SIG-M5 treated with dmso at 0.1 percent for 504 hours (cell line): ENCODE data around the gene MAP3K1.

ENCODE experiments used
- DNase-seq: peaks from one replicate; lab custom pipeline; 2025; ENCODE audit not compliant: unreplicated experiment; lab: John Stamatoyannopoulos, UW

The MAP3K1 gene

GRCh38 chr5:56845277-56845676 lies 29.9 kb downstream of the MAP3K1 start:
- no peak for DNase-seq

GRCh38 chr5:56845904-56846480 lies 30.6 kb downstream of the MAP3K1 start:
- no peak for DNase-seq

- no peak for DNase-seq
These were observed 32.9 kb downstream of the MAP3K1 start for GRCh38 chr5:56848206-56848605.

GRCh38 chr5:56849671-56850070 lies 34.3 kb downstream of the MAP3K1 start:
- DNase-seq = no peak

GRCh38 chr5:56850423-56850822 lies 35.1 kb downstream of the MAP3K1 start:
- no peak for DNase-seq

- DNase-seq = no peak
These were observed 36.1 kb downstream of the MAP3K1 start for GRCh38 chr5:56851258-56851941.

- DNase-seq = no peak
These were observed 37.1 kb downstream of the MAP3K1 start for GRCh38 chr5:56852228-56853000.

GRCh38 chr5:56853698-56854097 lies 38.3 kb downstream of the MAP3K1 start:
- no peak for DNase-seq

GRCh38 chr5:56854920-56855319 lies 39.6 kb downstream of the MAP3K1 start:
- DNase-seq = no peak

GRCh38 chr5:56856541-56857178 lies 41.3 kb downstream of the MAP3K1 start:
- DNase-seq = no peak

- no peak for DNase-seq
These were observed 43.6 kb downstream of the MAP3K1 start for GRCh38 chr5:56858777-56859442.

- no peak for DNase-seq
These were observed 46.6 kb downstream of the MAP3K1 start for GRCh38 chr5:56861893-56862485.

- DNase-seq = no peak
These were observed 47.6 kb downstream of the MAP3K1 start for GRCh38 chr5:56862909-56863308.

GRCh38 chr5:56871777-56872176 lies 56.4 kb downstream of the MAP3K1 start:
- DNase-seq = no peak

GRCh38 chr5:56873056-56873455 lies 57.7 kb downstream of the MAP3K1 start:
- DNase-seq = no peak

GRCh38 chr5:56876327-56876726 lies 61.0 kb downstream of the MAP3K1 start:
- DNase-seq = no peak

- DNase-seq = no peak
These were observed 66.2 kb downstream of the MAP3K1 start for GRCh38 chr5:56881571-56881970.

GRCh38 chr5:56893251-56893951 lies 78.1 kb downstream of the MAP3K1 start:
- DNase-seq = no peak

GRCh38 chr5:56896763-56897162 lies 81.4 kb downstream of the MAP3K1 start:
- no peak for DNase-seq

GRCh38 chr5:56898213-56898612 lies 82.9 kb downstream of the MAP3K1 start:
- DNase-seq = no peak
